ENCODE results near the gene ANXA9. TPM values are rescaled to one million over a fixed set of nuclear protein-coding genes. Genes with fewer than 3 reads are reported as not detected.

The ANXA9 gene
- total RNA-seq, 2 donors from 2014 or later, result not detected

DNA sequence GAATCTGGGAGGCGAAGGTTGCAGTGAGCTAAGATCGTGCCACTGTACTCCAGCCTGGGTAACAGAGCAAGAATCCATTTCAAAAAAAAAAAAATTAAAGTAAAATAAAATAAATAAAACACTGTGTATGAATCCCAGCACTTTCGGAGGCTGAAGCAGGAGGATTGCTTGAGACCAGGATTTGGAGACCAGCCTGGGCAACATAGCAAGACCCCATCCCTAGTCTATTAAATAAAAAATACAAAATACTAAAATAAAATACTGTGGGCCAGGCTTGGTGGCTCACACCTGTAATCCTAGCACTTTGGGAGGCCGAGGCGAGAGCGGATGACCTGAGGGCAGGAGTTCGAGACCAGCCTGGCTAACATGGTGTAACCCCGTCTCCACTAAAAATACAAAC lies 50.1 kb downstream of the ANXA9 start:
- Histone ChIP-seq H3K36me3 (peaks cover 45% of the 10 kb centered on the region), H3K4me3 (no peak overlapping the region), H3K27me3 (replicated peaks; ENCODE audit: insufficient read depth) (no peaks in the 10 kb centered on the region), H3K27ac (no peak overlapping the region), H3K9me3 (no peaks in the 10 kb centered on the region), H3K4me1 (ENCODE audit: control insufficient read depth in 1 of 2, low read depth in 2 of 2) (no peaks in the 10 kb centered on the region)
- ATAC-seq (ENCODE audit: insufficient number of reproducible peaks, low FRiP score, low read depth) (no peak), DNase-seq (ENCODE audit: low spot score) (no peak)
- TF ChIP-seq, protein P1, sequence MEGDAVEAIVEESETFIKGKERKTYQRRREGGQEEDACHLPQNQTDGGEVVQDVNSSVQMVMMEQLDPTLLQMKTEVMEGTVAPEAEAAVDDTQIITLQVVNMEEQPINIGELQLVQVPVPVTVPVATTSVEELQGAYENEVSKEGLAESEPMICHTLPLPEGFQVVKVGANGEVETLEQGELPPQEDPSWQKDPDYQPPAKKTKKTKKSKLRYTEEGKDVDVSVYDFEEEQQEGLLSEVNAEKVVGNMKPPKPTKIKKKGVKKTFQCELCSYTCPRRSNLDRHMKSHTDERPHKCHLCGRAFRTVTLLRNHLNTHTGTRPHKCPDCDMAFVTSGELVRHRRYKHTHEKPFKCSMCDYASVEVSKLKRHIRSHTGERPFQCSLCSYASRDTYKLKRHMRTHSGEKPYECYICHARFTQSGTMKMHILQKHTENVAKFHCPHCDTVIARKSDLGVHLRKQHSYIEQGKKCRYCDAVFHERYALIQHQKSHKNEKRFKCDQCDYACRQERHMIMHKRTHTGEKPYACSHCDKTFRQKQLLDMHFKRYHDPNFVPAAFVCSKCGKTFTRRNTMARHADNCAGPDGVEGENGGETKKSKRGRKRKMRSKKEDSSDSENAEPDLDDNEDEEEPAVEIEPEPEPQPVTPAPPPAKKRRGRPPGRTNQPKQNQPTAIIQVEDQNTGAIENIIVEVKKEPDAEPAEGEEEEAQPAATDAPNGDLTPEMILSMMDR (IDR thresholded peaks at IDR 0.05), result no peak

DNA sequence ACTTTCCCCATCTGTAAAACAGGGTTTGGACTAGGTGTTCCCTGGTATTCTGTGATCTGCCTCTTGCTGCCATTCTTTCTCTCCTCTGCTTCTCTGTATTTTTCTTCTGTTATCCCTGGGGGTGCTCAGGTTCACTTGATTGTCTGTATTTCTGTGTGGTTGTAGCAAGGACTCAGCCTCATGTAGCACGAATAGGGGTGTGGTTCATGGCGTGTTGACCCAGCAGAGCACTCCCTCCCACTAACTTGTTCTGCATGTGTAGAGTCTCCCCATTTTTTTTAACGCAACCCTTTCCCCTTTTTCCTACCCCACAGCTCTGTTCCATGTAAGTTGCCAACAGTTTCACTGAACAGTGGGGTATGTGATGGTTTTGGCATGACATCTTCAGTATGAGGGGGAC lies 53.1 kb downstream of the ANXA9 start:
- ATAC-seq (ENCODE audit: insufficient number of reproducible peaks, low FRiP score, low read depth), result no peak
- Histone ChIP-seq H3K9me3 (no peaks in the 10 kb centered on the region), H3K36me3 (peaks cover 29% of the 10 kb centered on the region), H3K27me3 (replicated peaks; ENCODE audit: insufficient read depth) (no peaks in the 10 kb centered on the region), H3K27ac (no peak overlapping the region), H3K4me1 (ENCODE audit: control insufficient read depth in 1 of 2, low read depth in 2 of 2) (no peaks in the 10 kb centered on the region), H3K4me3 (no peak overlapping the region)
- no peak for DNase-seq (ENCODE audit: low spot score)
- TF ChIP-seq, protein P1 (IDR thresholded peaks at IDR 0.05), result no peak

GRCh38 chr1:151036356-151036755 lies 54.3 kb downstream of the ANXA9 start, which contains the start of gene BNIPL:
Gene BNIPL (plus strand): TSS chr1:151036586. CDS start chr1:151036726, 140 bp downstream.
- Histone ChIP-seq H3K36me3 (peaks cover 18% of the 10 kb centered on the region), H3K27ac (no peak within 1 kb of the TSS), H3K9me3 (no peaks in the 10 kb centered on the region), H3K27me3 (replicated peaks; ENCODE audit: insufficient read depth) (no peaks in the 10 kb centered on the region), H3K4me1 (ENCODE audit: control insufficient read depth in 1 of 2, low read depth in 2 of 2) (no peaks in the 10 kb centered on the region), H3K4me3 (no peak within 1 kb of the TSS)
- DNase-seq (ENCODE audit: low spot score), result no peak
- no peak for ATAC-seq (ENCODE audit: insufficient number of reproducible peaks, low FRiP score, low read depth)
- TF ChIP-seq, protein P1 (IDR thresholded peaks at IDR 0.05), result no peak

GRCh38 chr1:151037032-151037431 lies 54.9 kb downstream of the ANXA9 start:
- Histone ChIP-seq H3K4me1 (ENCODE audit: control insufficient read depth in 1 of 2, low read depth in 2 of 2) (no peaks in the 10 kb centered on the region), H3K27ac (no peak overlapping the region), H3K27me3 (replicated peaks; ENCODE audit: insufficient read depth) (no peaks in the 10 kb centered on the region), H3K4me3 (no peak overlapping the region), H3K9me3 (no peaks in the 10 kb centered on the region), H3K36me3 (peaks cover 13% of the 10 kb centered on the region)
- TF ChIP-seq, protein P1 (IDR thresholded peaks at IDR 0.05), result no peak
- DNase-seq (ENCODE audit: low spot score) (no peak), ATAC-seq (ENCODE audit: insufficient number of reproducible peaks, low FRiP score, low read depth) (no peak)

DNA sequence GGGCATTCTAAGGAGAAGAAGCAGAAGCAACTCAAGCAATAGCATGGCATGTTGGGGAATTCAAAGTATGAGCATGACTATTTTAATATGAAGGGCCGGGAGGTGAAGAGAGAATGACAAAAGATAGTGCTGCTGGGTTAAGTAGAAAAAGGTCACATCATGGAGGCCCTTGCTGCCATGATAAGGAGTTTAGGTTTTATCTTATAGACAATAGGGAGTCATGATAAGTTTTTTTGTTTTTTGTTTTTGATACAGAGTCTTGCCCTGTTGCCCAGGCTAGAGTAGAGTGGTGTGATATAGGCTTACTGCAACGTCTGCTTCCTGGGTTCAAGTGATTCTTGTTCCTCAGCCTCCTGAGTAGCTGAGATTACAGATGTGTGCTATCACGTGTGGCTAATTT lies 57.4 kb downstream of the ANXA9 start:
- no peak overlapping the region for H3K27ac ChIP-seq
- TF ChIP-seq, protein P1 (IDR thresholded peaks at IDR 0.05), result no peak
- DNase-seq (ENCODE audit: low spot score) (no peak), ATAC-seq (ENCODE audit: insufficient number of reproducible peaks, low FRiP score, low read depth) (no peak)
- no peaks in the 10 kb centered on the region for H3K9me3 ChIP-seq
- no peaks in the 10 kb centered on the region for H3K36me3 ChIP-seq
- no peaks in the 10 kb centered on the region for H3K27me3 ChIP-seq (replicated peaks; ENCODE audit: insufficient read depth)
- no peaks in the 10 kb centered on the region for H3K4me1 ChIP-seq (ENCODE audit: control insufficient read depth in 1 of 2, low read depth in 2 of 2)
- H3K4me3 ChIP-seq, result no peak overlapping the region
